HG02884 (cell line): ENCODE data around the gene MYO1F.

Source experiments
- ATAC-seq: cut with Tn5 transposase; IDR thresholded peaks from one replicate; pipeline ENCODE4 v1.9.1; 2021; ENCODE audit warnings: mild to moderate bottlenecking, moderate library complexity; ENCODE audit not compliant: unreplicated experiment

The MYO1F gene

DNA sequence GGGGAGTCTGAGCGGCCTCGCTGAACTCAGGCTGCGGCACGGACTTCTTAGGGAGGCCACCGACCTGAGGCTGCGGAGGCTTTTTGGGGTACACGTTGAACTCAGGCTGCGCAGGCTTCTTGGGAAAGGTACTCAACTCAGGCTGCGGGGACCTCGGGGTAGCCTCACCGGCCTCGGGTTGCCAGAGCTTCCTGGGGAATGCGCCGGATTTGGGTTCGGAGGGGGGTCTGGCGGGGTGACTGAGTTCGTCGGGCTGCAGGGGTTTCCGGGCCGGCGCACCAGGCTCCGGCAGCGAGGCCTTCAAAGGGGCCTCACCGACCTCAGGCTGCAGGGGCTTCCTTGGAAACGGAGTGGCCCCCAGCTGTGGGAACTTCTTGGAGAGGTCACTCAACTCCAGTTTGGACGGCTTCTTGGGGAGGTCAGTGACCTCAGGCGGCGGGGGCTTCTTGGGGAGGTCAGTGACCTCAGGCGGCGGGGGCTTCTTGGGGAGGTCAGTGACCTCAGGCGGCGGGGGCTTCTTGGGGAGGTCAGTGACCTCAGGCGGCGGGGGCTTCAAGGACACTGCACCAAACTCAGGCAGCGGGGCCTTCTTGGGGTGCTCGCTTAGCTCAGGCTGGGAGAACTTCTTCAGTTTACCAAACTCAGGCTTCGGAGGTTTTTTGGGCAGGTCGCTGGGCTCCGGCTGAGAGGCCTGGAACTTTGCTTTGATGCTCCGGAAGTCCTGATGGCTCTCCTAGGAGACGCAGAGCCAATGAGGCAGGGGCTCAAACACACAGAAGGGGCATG is 78.0 kb downstream of the MYO1F start:
- ATAC-seq = no peak

- no peak for ATAC-seq
Measured at GRCh38 chr19:8498295-8498694, 78.9 kb downstream of the MYO1F start.

- no peak for ATAC-seq
Measured at GRCh38 chr19:8494158-8494557, 83.1 kb downstream of the MYO1F start.

DNA sequence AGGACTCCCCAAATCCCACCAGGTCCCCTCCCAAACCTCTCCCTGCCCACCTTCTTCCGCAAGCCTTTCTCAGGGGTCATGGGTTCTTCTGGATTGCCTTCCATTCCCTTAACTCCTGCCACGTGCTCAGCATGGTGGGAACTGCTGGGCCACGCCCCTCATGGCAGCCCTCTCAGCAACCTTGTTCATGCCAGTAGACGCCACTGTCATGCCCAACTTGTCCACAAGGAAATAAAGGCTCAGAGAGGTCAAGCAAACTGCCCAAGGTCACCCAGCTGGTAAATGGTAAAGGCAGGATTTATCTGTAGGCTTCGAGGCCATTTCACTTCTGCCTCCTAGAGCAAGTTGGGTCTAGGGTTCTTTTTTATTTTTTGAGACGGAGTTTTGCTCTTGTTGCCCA is 85.7 kb downstream of the MYO1F start:
- ATAC-seq = no peak

DNA sequence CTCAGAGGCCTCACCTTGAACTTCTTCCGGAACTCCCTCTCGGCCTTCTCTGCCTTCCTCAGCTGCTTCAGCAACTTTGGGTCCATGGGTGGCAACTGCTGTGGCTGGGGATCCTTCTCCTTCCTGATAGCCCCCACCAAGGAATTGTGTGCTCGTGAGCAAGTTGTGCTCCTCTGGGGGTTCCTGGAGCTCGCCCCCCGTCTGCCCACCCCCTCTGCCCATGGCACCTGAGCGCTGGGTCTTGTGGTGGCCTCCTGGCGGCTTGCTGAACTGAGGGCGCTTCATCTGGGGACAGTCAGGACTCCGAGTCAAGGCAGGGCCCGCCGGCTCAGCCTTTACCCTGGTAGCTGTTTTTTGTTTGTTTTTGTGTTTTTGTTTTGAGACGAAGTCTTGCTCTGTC is 86.4 kb downstream of the MYO1F start:
- no peak for ATAC-seq

- ATAC-seq = no peak
Measured at GRCh38 chr19:8490395-8490760, 86.9 kb downstream of the MYO1F start.

- no peak for ATAC-seq
Measured at GRCh38 chr19:8489561-8490394, 87.5 kb downstream of the MYO1F start.

DNA sequence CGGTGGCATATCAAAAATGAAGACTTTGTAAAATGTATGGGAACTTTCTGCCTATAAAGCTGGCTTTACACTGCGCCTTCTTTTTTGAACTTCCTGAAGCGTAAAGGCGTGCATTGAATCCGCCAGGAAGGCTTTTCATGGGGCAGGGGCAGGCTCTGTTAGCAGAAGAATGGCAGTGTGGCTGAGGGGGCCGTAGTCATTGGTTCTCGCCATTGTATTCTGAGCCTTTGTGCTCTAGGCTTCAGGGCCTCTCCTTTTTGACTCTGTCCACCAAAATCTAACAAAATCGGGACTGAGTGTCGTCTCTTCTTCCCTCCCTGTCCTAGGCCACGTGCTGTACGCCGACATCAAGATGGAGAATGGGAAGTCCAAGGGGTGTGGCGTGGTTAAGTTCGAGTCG is 88.9 kb downstream of the MYO1F start:
- ATAC-seq = no peak

GRCh38 chr19:8487137-8487851 is 89.9 kb downstream of the MYO1F start:
- no peak for ATAC-seq

- no peak for ATAC-seq
Measured at GRCh38 chr19:8486661-8487136, 90.5 kb downstream of the MYO1F start.

DNA sequence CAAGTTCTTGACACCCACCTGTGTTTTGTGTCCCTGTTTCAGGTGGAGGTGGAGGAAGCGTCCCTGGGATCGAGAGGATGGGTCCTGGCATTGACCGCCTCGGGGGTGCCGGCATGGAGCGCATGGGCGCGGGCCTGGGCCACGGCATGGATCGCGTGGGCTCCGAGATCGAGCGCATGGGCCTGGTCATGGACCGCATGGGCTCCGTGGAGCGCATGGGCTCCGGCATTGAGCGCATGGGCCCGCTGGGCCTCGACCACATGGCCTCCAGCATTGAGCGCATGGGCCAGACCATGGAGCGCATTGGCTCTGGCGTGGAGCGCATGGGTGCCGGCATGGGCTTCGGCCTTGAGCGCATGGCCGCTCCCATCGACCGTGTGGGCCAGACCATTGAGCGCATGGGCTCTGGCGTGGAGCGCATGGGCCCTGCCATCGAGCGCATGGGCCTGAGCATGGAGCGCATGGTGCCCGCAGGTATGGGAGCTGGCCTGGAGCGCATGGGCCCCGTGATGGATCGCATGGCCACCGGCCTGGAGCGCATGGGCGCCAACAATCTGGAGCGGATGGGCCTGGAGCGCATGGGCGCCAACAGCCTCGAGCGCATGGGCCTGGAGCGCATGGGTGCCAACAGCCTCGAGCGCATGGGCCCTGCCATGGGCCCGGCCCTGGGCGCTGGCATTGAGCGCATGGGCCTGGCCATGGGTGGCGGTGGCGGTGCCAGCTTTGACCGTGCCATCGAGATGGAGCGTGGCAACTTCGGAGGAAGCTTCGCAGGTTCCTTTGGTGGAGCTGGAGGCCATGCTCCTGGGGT is 91.5 kb downstream of the MYO1F start:
- no peak for ATAC-seq

- ATAC-seq = no peak
Measured at GRCh38 chr19:8484331-8484894, 92.8 kb downstream of the MYO1F start.

GRCh38 chr19:8483165-8483564 is 94.1 kb downstream of the MYO1F start:
- no peak for ATAC-seq

- ATAC-seq = no peak
Measured at GRCh38 chr19:8482696-8483095, 94.5 kb downstream of the MYO1F start.

DNA sequence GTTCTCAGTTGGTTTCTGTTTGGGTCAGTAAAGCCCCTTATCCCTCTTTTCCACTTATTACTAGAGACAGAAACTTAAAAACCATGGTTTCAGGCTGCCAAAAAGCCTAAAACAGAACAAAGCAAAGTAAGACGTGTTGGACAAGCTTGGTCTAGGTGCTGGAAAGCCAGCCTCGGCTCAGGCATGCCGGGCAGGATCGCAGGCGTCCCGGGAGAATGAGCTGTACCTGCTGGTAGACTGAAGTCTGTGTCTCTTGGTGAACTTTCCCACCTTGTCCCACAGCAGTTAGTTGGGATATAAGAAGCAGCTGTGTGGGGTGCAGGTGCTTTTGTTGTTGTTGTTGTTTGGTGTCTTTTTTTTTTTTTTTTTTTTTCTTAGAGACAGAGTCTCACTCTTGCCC is 95.6 kb downstream of the MYO1F start:
- ATAC-seq = no peak

GRCh38 chr19:8481201-8481600 is 96.0 kb downstream of the MYO1F start:
- ATAC-seq = no peak

GRCh38 chr19:8478598-8478997 is 98.6 kb downstream of the MYO1F start:
- ATAC-seq = no peak

- no peak for ATAC-seq
Measured at GRCh38 chr19:8477889-8478288, 99.4 kb downstream of the MYO1F start.

DNA sequence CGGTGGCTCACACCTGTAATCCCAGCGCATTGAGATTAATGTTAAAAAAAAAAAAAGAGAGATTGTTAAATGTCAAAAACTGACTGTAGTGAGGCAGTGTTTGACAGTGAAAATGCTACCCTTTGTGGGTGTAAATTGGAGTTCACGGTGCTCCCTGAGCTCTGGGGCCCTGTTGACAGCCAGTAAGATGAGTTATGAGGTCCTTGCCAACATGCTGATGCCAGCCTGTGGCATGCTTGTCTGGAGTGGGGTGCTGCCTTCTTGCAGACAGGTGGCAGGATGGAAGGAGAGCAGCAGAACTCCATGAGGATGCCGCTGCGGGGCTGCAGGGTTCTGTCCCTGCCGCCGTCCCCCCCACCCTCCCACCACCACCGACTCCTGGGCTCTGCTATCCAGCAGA is 100.7 kb downstream of the MYO1F start:
- no peak for ATAC-seq

- no peak for ATAC-seq
Measured at GRCh38 chr19:8475005-8475404, 102.2 kb downstream of the MYO1F start.
